ENCODE measurements around the gene RRP7A.
"Not testable (repeated sequence)": the region's sequence is repeated elsewhere in the genome, so short reads cannot be mapped to it uniquely, and the experiment has no call there.

RRP7A gene

GRCh38 chr22:42522546-42522945, 3.0 kb upstream of the RRP7A start:
- H3K36me3 Mint-ChIP-seq (ENCODE audit: low read depth) = peaks cover 13% of the 10 kb centered on the region
- peaks cover 3% of the 10 kb centered on the region for H3K27me3 Mint-ChIP-seq
- peaks cover 11% of the 10 kb centered on the region for H3K4me1 Mint-ChIP-seq (ENCODE audit: low read depth)
- H3K27ac Mint-ChIP-seq = no peak overlapping the region
- H3K9me3 Mint-ChIP-seq = no peaks in the 10 kb centered on the region
- H3K4me3 Mint-ChIP-seq = no peak overlapping the region
- intact Hi-C loops (cut with micrococcal nuclease) = no loop called here

DNA sequence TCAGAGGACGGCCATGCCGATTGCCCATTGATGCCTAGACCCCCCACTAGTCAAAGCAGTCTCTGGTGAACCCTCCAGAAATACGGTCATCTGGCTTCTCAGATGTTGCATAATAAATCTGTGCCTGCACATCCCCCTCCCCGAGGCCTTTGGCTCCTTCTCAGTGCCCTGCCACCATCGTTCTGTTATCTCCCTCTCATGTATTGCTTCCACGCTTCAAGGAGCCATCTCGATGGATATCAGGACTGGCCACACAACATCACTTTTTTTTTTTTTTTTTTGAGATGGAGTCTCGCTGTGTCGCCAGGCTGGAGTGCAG, 1.6 kb upstream of the RRP7A start:
- intact Hi-C loops (cut with micrococcal nuclease) = no loop called here
- Mint-ChIP-seq H3K27ac (no peak overlapping the region), H3K4me3 (no peak overlapping the region), H3K36me3 (ENCODE audit: low read depth) (peaks cover 25% of the 10 kb centered on the region), H3K4me1 (ENCODE audit: low read depth) (peaks cover 11% of the 10 kb centered on the region), H3K9me3 (no peaks in the 10 kb centered on the region), H3K27me3 (no peaks in the 10 kb centered on the region)

DNA sequence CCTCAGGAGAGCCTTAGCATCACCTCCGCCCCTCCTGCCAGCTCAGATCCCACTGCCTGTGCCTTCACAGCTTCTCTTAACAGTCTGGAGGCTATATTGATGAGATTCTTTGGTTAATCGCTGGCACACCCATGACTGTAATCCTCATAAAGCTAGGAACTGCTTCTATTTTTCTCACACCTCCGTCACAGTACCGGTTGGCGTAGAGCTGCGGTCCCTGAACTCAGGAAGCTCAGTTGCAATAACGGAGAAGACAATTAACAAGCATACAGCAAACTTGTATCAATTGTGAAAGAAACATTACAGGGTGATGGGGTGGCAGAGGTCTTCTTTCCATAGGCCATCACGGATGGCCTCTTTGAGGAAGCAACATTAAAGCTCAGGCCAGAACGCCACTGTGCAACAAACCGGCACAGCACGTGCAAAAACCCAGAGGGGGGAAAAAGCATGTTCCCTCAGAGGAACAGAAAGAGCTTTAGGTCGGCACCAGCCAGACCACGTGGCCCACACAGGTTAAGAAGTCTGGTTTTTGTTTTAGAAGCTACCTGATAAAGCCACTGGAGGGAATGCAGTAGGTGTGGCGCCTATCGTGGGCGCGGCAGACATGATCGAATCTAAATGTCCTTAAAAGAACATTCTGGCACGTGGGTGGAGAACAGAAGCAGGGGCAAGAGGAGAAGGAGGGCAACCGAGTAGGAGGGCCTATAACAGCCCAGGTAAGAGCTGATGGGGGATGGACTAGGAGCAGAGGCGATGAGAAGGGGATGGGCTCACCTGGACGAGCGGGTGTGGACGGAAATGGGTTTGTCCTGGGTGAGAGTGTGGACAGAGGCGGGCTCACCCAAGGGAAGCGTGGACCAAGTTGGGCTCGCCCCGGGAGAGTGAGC, 715 bp downstream of the RRP7A start:
- H3K4me3 Mint-ChIP-seq = peak overlapping the region; percentile 99
- not testable (repeated sequence) for H3K9me3 Mint-ChIP-seq

GRCh38 chr22:42517103-42517502, 2.5 kb downstream of the RRP7A start:
- H3K27me3 Mint-ChIP-seq; H3K9me3 Mint-ChIP-seq; H3K27ac Mint-ChIP-seq; H3K4me3 Mint-ChIP-seq; intact Hi-C loops (cut with micrococcal nuclease): not testable (repeated sequence)
- peaks cover 11% of the 10 kb centered on the region for H3K4me1 Mint-ChIP-seq (ENCODE audit: low read depth)
- peaks cover 58% of the 10 kb centered on the region for H3K36me3 Mint-ChIP-seq (ENCODE audit: low read depth)

More for the DNA sequence above, 715 bp downstream of the RRP7A start:
- intact Hi-C loops (cut with micrococcal nuclease); H3K27me3 Mint-ChIP-seq: not testable (repeated sequence)
- Mint-ChIP-seq H3K36me3 (ENCODE audit: low read depth) (peaks cover 44% of the 10 kb centered on the region), H3K27ac (peak overlapping the region; percentile 96), H3K4me1 (ENCODE audit: low read depth) (peaks cover 11% of the 10 kb centered on the region)

DNA sequence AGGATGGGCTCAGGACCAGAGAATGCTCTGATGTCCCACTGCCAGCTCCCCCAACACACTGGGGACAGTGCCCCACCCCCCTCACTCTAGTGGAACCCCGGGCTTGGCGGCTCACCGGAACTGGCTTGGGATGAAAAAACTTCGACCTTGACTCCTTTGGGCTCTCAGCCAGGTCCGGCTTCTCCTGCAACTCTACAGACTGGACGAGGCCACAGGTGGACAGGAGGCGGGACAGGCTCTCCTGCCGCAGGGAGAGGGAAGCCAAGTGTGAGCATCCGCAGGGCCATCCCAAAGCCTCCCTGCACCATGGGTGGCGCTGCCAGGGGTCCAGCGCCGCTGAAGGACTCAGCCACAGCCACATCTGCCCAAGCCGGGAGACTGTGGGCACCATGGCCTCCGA, 3.7 kb downstream of the RRP7A start:
- Mint-ChIP-seq H3K4me1 (ENCODE audit: low read depth) (peaks cover 17% of the 10 kb centered on the region), H3K36me3 (ENCODE audit: low read depth) (peaks cover 70% of the 10 kb centered on the region), H3K27me3 (no peaks in the 10 kb centered on the region), H3K27ac (no peak overlapping the region), H3K9me3 (no peaks in the 10 kb centered on the region), H3K4me3 (no peak overlapping the region)
- intact Hi-C loops (cut with micrococcal nuclease) = no loop called here

- intact Hi-C loops (cut with micrococcal nuclease); H3K9me3 Mint-ChIP-seq; H3K4me3 Mint-ChIP-seq; H3K27me3 Mint-ChIP-seq; H3K27ac Mint-ChIP-seq: not testable (repeated sequence)
- Mint-ChIP-seq H3K36me3 (ENCODE audit: low read depth) (peaks cover 72% of the 10 kb centered on the region), H3K4me1 (ENCODE audit: low read depth) (peaks cover 17% of the 10 kb centered on the region)
Observed at GRCh38 chr22:42515304-42515703, 4.3 kb downstream of the RRP7A start.

DNA sequence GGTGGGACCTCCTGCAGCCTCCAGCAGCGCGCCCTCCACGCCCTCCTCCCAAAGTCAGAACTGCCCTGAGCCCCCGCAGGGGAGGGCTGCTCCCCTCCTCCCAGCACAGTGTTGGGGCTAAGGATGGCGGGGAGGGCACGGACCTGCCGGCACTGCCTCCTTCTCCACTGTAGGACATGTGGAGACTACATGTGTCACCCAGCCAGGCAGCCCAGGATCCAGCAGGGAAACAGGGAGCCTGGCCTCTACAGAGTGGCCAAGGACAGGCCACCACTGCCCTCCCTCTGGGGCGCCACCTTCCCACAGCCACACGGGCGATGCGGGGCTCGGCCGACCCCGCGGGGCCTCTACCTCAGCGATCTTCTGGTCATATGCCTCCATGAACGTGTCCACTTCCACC, 5.3 kb downstream of the RRP7A start:
- H3K27me3 Mint-ChIP-seq; H3K4me3 Mint-ChIP-seq; H3K9me3 Mint-ChIP-seq; H3K27ac Mint-ChIP-seq; intact Hi-C loops (cut with micrococcal nuclease): not testable (repeated sequence)
- peaks cover 70% of the 10 kb centered on the region for H3K36me3 Mint-ChIP-seq (ENCODE audit: low read depth)
- peaks cover 11% of the 10 kb centered on the region for H3K4me1 Mint-ChIP-seq (ENCODE audit: low read depth)

GRCh38 chr22:42512273-42512990, 7.2 kb downstream of the RRP7A start:
- H3K36me3 Mint-ChIP-seq (ENCODE audit: low read depth) = peaks cover 59% of the 10 kb centered on the region
- intact Hi-C loops (cut with micrococcal nuclease); H3K4me1 Mint-ChIP-seq (ENCODE audit: low read depth); H3K27ac Mint-ChIP-seq; H3K9me3 Mint-ChIP-seq; H3K27me3 Mint-ChIP-seq; H3K4me3 Mint-ChIP-seq: not testable (repeated sequence)

GRCh38 chr22:42511401-42511891, 8.2 kb downstream of the RRP7A start:
- peaks cover 6% of the 10 kb centered on the region for H3K4me1 Mint-ChIP-seq (ENCODE audit: low read depth)
- no peak overlapping the region for H3K27ac Mint-ChIP-seq
- H3K27me3 Mint-ChIP-seq = no peaks in the 10 kb centered on the region
- no peaks in the 10 kb centered on the region for H3K9me3 Mint-ChIP-seq
- no peak overlapping the region for H3K4me3 Mint-ChIP-seq
- intact Hi-C loops (cut with micrococcal nuclease) = no loop called here
- peaks cover 50% of the 10 kb centered on the region for H3K36me3 Mint-ChIP-seq (ENCODE audit: low read depth)

- peaks cover 6% of the 10 kb centered on the region for H3K4me1 Mint-ChIP-seq (ENCODE audit: low read depth)
Observed at GRCh38 chr22:42509548-42509947, 10.0 kb downstream of the RRP7A start.

GRCh38 chr22:42508975-42509364, 10.6 kb downstream of the RRP7A start:
- H3K4me3 Mint-ChIP-seq; intact Hi-C loops (cut with micrococcal nuclease): not testable (repeated sequence)

More at GRCh38 chr22:42509548-42509947, 10.0 kb downstream of the RRP7A start:
- no peak overlapping the region for H3K4me3 Mint-ChIP-seq
- no peaks in the 10 kb centered on the region for H3K27me3 Mint-ChIP-seq
- no peak overlapping the region for H3K27ac Mint-ChIP-seq
- H3K9me3 Mint-ChIP-seq = no peaks in the 10 kb centered on the region
- intact Hi-C loops (cut with micrococcal nuclease) = no loop called here
- H3K36me3 Mint-ChIP-seq (ENCODE audit: low read depth) = peaks cover 35% of the 10 kb centered on the region

GRCh38 chr22:42508327-42508974, 11.1 kb downstream of the RRP7A start:
- H3K4me1 Mint-ChIP-seq (ENCODE audit: low read depth); H3K4me3 Mint-ChIP-seq; H3K9me3 Mint-ChIP-seq; H3K27me3 Mint-ChIP-seq; intact Hi-C loops (cut with micrococcal nuclease); H3K27ac Mint-ChIP-seq: not testable (repeated sequence)
- H3K36me3 Mint-ChIP-seq (ENCODE audit: low read depth) = peaks cover 24% of the 10 kb centered on the region

More at GRCh38 chr22:42508975-42509364, 10.6 kb downstream of the RRP7A start:
- H3K27me3 Mint-ChIP-seq; H3K9me3 Mint-ChIP-seq; H3K4me1 Mint-ChIP-seq (ENCODE audit: low read depth); H3K27ac Mint-ChIP-seq: not testable (repeated sequence)
- H3K36me3 Mint-ChIP-seq (ENCODE audit: low read depth) = peaks cover 29% of the 10 kb centered on the region

DNA sequence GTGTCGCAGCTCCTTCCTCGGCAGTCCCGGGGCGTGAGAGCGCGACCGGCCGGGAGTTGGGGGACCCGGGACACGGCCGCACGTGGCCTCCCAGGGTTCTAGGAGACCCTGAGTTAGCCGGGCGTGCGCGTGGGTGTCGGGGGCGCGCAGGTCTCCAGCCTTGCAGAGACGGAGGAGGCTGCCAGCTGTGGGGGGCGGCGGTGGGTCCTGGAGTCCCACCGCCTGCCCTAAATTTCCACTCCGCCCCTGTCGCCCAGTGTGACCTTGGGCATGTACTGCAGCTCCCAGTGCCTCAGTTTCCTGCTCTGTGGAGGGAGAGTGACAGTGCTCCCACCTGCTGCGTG, 18.8 kb downstream of the RRP7A start:
- Mint-ChIP-seq H3K27me3 (peaks cover 8% of the 10 kb centered on the region), H3K36me3 (ENCODE audit: low read depth) (no peaks in the 10 kb centered on the region), H3K4me1 (ENCODE audit: low read depth) (peaks cover 16% of the 10 kb centered on the region), H3K4me3 (peak overlapping the region; percentile 61), H3K27ac (peak overlapping the region; percentile 66), H3K9me3 (no peaks in the 10 kb centered on the region)
- intact Hi-C loops (cut with micrococcal nuclease) = no loop called here

GRCh38 chr22:42500161-42500835, 19.3 kb downstream of the RRP7A start:
- H3K4me3 Mint-ChIP-seq = peak overlapping the region; percentile 61
- peaks cover 20% of the 10 kb centered on the region for H3K4me1 Mint-ChIP-seq (ENCODE audit: low read depth)
- peaks cover 8% of the 10 kb centered on the region for H3K27me3 Mint-ChIP-seq
- H3K9me3 Mint-ChIP-seq = no peaks in the 10 kb centered on the region
- intact Hi-C loops (cut with micrococcal nuclease) = no loop called here
- no peaks in the 10 kb centered on the region for H3K36me3 Mint-ChIP-seq (ENCODE audit: low read depth)
- H3K27ac Mint-ChIP-seq = peak overlapping the region; percentile 66
